NCI-H748 (cell line): ENCODE data around the gene LRRC43.
A peak's percentile ranks its signal among the peaks of the same experiment; 100 is the strongest.

Experiments
- DNase-seq: peaks from one replicate; lab custom pipeline; 2025; ENCODE audit not compliant: unreplicated experiment; lab: John Stamatoyannopoulos, UW

Gene LRRC43

GRCh38 chr12:122215771-122216170 is 32.8 kb downstream of the LRRC43 start:
- no peak for DNase-seq

GRCh38 chr12:122216445-122216844 is 33.5 kb downstream of the LRRC43 start:
- no peak for DNase-seq

GRCh38 chr12:122225683-122226365 is 42.9 kb downstream of the LRRC43 start, which contains the start of gene DIABLO:
Gene DIABLO (minus strand): TSS chr12:122226052. CDS start chr12:122226014, 38 bp downstream.
- DNase-seq: peak; percentile 99

- peak; percentile 60 for DNase-seq
Measured at GRCh38 chr12:122226366-122227125, 43.6 kb downstream of the LRRC43 start.

GRCh38 chr12:122227341-122227740 is 44.4 kb downstream of the LRRC43 start:
- DNase-seq: peak; percentile 84

GRCh38 chr12:122228092-122228491 is 45.2 kb downstream of the LRRC43 start:
- DNase-seq: no peak

- no peak for DNase-seq
Measured at GRCh38 chr12:122230798-122231197, 47.9 kb downstream of the LRRC43 start.

GRCh38 chr12:122232691-122233090 is 49.8 kb downstream of the LRRC43 start:
- no peak for DNase-seq

GRCh38 chr12:122235741-122236140 is 52.8 kb downstream of the LRRC43 start:
- DNase-seq: no peak

GRCh38 chr12:122238861-122239260 is 55.9 kb downstream of the LRRC43 start:
- no peak for DNase-seq

- no peak for DNase-seq
Measured at GRCh38 chr12:122243965-122244364, 61.0 kb downstream of the LRRC43 start.

GRCh38 chr12:122244565-122245371 is 61.8 kb downstream of the LRRC43 start:
- DNase-seq: no peak

- no peak for DNase-seq
Measured at GRCh38 chr12:122245553-122245952, 62.6 kb downstream of the LRRC43 start.

- no peak for DNase-seq
Measured at GRCh38 chr12:122250047-122250446, 67.1 kb downstream of the LRRC43 start.

GRCh38 chr12:122250536-122250935 is 67.6 kb downstream of the LRRC43 start:
- no peak for DNase-seq
